NCI-H128 (cell line): ENCODE data around the gene RETN.
"Not testable (repeated sequence)": the region's sequence is repeated elsewhere in the genome, so short reads cannot be mapped to it uniquely, and the experiment has no call there.

Source experiments
- DNase-seq: peaks from one replicate; lab custom pipeline; 2025; ENCODE audit not compliant: unreplicated experiment; lab: John Stamatoyannopoulos, UW

The RETN gene

DNA sequence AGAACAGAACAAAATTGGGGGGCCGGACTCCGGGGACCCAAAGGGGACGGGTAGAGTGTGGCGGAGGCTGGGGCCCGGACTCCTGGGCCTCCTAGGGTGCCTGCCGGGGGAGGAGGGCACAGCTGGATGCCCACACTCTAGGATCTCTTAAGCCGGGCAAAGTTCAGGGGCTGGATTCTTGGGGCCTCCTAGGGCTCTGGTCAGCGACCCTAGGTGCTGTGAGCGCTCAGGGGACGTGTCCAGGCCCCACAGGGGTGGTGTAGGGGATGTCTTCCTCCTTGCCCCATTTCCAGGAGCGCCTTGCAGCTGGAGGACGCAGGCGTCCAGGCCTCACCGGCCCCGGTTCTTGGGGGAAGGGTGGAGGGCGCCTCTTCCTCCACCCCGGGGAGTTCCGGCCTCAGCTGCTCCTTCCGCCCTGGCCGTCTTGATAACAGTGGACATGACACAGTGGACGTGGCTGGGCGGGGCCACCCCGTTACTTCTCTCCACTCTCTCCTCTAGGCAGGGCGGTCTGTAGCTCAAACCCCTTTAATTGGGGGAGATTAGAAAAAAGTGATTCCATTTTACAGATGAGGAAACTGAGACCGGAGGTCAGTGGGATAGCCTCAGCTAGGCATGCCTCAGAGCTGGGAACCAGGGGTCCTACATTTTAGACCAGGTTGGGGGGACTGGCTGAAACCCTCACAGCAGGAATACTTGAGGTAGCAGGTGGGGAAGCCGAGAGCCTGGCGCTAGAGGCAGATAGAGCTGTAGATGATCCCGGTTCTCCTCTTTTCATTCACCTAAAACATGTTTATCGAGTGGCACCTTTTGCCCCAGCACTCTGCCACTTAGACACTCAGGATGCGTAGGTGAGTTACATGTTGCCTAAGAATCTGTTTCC lies 31.2 kb upstream of the RETN start:
- no peak for DNase-seq

DNA sequence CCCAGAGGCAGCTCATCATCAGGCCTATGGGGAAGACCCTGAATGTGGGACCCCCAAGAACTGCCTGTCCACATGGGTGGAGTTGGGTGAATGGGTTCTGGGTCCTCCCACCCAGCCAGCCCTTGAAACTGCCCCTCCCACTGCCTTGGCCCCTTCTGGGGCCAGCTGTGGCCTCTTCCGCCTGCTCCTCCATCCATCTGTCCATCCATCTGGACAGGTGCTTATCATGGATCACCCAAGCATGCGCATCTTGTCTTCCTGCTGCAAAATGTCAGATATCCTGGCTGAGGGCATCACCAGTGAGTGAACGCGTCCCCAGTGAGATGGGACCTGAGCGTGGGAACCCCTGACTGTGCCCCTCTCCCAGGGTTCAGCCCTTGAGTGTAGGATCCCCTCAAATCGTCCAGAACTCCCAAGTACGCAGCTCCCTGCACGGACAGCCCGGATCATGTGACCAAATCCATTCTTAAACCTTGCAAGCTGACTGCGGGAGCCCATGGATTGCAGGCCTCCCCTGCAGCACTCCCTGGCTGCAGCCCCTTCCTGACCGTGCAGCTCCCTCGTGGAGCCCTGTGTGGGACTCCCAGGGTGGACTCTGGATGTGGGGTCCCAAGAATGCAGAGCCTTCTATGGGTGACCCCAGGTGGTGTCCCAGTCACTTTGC lies 29.9 kb upstream of the RETN start:
- no peak for DNase-seq

DNA sequence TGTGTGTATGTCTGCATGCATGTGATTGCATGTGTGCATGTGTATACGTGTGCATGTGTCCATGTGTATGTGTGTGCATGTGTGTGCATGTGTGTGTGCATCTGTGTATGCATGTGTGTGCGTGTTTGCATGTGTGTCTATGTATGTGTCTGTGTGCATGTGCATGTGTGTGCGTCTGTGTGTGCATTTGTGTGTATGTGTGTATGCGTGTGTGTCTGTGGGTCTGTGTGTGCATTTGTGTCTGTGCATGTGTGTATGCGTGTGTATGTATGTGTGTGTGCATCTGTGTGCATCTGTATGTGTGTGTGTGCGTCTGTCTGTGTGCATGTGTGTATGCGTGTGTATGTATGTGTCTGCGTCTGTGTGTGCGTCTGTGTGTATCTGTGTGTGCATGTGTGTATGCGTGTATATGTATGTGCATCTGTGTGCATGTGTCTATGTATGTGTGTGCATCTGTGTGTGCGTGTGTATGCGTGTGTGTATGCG lies 28.9 kb upstream of the RETN start:
- DNase-seq = no peak

DNA sequence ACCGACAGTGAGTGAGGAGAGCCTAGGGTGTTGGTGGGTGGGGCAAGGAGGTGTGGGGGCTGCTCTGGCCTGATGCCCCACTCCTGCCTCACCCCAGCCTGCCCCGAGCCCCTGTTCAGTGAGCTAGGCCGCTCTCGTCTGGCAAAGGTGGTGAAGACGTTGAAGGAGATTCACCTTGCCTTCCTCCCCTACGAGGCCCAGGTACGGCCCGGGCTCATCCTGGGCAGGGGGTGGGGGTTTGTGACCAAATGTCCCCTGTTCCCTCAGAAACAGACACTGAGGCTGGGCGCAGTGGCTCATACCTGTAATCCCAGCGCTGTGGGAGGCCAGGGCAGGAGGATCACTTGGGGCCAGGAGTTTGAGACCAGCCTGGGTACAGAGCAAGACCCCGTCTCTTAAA lies 28.0 kb upstream of the RETN start:
- DNase-seq = no peak

DNA sequence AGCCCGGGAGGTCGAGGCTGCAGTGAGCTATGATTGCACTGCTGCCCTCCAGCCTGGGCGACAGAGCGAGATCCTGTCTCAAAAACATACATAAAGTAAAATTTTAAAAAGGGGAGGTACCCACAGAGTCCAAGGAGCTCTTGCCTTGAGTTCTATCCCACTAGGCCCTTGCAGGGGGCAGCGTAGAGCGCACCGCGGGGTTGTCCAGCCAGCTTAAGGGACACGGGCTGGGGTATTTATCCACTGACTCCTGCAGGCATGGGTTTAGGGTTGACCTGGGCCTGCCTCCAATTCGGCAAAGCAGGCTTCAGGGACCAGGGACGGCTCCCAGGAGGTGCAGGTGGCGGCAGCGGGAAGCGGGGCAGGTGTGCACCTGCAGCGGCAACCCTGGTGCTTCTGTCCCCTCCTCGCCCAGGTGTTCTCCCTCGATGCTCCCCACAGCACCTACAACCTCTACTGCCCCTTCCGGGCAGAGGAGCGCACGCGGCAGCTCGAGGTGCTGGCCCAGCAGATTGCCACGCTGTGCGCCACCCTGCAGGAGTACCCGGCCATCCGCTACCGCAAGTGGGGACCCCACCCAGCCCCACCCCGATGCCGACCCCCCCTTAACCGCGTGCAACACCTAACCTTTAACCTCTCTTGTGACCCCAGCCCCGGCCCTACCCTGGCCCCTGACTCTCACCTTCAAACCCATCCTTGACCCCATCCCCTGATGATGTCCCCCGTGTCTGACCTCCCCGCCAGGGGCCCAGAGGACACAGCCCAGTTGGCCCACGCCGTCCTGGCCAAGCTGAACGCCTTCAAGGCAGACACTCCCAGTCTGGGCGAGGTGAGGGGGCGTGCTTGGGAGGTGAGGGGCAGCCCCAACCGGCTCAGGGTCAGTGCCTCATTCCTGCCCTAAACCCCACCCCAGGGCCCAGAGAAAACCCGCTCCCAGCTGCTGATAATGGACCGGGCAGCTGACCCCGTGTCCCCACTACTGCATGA lies 27.3 kb upstream of the RETN start:
- DNase-seq = no peak

DNA sequence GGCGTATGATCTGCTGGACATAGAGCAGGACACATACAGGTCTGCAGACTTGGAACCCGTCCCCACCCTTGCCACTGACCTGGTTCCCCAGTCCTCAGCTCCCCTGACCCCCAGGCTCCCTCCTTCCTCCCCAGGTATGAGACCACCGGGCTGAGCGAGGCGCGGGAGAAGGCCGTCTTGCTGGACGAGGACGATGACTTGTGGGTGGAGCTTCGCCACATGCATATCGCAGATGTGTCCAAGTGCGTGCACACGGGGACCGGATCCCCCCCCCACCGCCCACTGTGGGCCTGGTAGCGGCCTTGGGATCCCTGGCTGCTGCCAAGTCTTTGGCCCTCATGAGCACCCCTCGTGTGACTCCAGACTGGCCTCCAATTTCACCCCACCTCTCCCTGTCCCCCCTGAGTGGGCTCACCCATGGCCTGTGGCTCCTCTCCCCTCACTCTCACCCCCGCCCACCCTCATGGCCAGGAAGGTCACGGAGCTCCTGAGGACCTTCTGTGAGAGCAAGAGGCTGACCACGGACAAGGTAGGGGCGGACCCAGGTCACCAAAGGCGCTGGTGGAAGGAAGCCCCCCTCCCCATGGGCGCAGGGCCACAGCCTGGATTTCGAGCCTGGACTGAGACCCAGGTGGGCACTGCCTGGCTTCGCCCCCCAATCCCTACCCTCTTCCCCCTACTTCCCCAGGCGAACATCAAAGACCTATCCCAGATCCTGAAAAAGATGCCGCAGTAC lies 26.4 kb upstream of the RETN start:
- no peak for DNase-seq

DNA sequence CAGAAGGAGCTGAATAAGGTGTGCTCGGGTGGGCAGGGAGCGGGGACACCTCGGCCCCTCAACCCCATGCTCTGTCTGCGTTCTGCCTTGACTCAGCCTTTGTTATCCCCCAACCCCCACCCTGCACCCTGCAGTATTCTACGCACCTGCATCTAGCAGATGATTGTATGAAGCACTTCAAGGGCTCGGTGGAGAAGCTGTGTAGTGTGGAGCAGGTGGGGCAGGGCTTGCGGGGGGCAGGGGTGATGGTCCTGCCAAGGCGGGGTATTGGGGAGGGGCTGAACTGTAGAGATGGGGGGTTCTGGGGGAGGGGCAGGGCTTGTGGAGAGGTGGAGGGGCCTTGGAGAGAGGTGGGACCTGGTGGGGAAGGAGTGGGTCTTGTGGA lies 25.8 kb upstream of the RETN start:
- no peak for DNase-seq

DNA sequence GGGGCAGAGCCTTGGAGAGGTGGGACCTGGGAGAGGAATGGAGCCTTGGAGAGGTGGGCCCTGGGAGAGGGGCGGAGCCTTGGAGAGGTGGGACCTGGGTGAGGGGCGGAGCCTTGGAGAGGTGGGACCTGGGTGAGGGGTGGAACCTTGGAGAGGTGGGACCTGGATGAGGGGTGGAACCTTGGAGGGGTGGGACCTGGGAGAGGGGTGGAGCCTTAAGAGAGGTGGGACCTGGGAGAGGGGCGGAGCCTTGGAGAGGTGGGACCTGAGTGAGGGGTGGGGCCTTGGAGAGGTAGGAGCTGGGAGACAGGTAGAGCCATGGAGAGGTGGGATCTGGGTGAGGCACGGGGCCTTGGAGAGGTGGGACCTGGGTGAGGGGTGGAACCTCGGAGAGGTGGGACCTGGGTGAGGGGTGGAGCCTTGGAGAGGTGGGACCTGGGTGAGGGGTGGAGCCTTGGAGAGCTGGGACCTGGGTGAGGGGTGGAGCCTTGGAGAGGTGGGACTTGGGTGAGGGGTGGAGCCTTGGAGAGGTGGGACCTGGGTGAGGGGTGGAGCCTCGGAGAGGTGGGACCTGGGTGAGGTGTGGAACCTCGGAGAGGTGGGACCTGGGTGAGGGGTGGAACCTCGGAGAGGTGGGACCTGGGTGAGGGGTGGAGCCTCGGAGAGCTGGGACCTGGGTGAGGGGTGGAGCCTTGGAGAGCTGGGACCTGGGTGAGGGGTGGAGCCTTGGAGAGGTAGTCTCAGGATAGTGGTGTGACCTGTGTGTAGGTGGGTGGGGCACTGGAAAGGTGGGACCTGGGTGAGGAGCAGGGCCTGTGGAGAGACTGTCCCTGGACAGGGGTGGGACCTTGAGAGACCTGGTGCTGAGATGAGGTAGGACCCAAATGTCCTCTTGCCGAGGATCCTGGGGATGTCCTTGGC lies 25.0 kb upstream of the RETN start:
- not testable (repeated sequence) for DNase-seq

DNA sequence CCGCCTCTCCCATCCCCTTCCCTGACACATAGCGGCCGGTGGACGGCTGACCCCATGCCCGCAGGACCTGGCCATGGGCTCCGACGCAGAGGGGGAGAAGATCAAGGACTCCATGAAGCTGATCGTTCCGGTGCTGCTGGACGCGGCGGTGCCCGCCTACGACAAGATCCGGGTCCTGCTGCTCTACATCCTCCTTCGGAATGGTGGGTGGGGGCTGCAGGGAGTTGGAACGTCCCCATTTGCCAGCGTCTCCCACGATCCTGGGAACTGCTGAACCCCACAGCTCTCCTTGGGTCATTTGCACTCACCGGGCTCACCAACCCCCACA lies 24.3 kb upstream of the RETN start:
- no peak for DNase-seq

DNA sequence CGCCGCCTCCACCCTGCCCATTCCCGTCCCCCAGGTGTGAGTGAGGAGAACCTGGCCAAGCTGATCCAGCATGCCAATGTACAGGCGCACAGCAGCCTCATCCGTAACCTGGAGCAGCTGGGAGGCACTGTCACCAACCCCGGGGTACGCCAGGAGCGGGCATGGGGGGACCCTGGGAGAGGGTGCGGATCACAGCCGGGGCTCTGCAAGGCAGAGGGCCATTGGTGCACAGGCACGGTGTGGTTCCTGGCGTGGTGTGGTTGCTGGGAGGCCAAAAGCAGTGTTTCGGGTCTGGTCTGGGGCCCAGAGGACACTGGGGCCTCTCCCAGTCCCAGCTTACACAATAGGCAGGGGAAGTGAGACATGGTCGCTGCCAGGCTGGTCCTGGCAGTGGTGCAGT lies 23.7 kb upstream of the RETN start:
- no peak for DNase-seq

DNA sequence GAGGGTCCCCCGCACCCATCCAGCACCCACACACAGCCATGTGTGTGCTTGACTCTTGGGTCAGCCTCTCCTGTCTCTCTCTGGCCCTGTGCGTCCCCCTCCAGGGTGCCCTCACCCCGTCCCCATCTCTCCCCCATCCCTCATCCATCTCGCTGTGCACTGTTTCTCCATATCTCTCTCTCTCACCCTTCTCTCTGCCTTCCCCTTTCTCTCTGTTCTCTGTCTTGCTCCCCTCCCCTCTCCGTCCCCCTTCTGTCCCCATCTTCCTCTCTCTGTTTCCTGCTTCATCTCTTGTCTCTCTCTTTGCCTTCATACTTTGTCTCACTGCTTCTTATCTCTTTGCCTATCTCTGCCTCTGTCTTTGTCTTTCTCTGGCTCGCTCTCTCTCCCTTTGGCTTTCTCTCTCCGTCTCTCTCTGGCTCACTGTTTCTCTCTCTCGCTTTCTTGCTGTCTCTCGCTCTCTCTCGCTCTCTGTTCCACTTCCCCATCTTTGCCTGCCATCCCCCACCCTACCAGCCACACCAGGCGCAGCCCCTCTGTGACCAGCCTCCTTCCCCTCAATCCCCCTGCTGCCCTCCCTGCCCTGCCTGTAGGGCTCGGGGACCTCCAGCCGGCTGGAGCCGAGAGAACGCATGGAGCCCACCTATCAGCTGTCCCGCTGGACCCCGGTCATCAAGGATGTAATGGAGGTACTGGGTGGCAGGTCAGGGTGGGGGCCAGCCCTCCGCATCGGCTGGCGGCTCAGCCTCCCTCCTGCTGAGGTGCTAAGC lies 23.0 kb upstream of the RETN start:
- DNase-seq = no peak

DNA sequence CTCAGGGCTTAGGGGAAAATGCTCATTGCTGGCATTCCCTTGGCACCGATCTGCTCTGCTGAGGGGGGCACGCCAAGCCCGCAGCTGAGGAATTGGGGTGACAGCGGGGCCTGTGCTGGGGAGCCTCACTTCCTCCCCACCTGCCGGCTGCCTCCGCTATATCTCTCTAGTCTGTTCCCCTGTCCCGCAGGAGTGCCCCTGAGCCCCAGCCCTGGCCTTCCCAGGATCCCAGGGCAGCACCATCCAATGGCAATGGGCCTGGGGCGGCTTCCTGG lies 22.5 kb upstream of the RETN start:
- no peak for DNase-seq

DNA sequence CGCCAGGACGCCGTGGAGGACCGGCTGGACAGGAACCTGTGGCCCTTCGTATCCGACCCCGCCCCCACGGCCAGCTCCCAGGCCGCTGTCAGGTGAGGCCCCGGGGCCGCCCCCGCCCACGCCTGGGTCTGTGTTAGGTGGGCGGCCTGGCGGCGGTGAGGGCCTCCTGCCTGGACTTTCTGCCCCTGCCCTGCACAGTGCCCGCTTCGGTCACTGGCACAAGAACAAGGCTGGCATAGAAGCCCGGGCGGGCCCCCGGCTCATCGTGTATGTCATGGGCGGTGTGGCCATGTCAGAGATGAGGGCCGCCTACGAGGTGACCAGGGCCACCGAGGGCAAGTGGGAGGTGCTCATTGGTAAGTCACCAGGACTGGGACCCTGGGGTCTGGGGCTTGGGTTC lies 21.7 kb upstream of the RETN start:
- no peak for DNase-seq

DNA sequence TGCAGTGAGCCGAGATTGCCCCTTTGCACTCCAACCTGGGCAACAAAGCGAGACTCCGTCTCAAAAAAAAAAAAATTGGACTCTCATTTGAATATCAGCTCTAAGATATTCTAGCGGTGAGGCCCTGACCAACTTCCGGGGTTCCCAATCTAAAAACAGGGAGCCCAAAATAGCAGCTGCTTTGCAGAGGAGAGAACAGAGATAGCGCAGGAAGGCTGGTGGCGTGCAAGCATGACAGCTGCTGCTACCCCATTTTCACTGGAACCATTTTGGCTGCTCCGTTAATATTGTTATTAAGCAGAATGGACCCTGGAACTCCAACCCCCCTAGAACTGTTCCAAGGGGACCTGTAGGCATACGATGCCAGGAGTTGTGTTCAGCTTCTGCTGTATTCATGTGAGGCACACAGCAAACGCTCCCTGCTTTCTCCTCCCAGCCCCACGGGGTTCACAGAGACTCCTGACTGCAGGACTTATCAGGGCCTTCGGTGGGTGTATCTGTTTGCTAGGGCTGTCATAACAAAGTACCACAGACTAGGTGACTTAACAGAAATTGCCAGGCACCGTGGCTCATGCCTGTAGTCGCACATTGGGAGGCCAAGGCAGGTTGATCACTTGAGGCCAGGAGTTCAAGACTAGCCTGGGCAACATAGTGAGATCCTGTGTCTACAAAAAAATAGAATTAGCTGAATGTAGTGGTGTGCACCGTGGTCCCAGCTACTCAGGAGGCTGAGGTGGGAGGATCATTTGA lies 20.4 kb upstream of the RETN start:
- no peak for DNase-seq

DNA sequence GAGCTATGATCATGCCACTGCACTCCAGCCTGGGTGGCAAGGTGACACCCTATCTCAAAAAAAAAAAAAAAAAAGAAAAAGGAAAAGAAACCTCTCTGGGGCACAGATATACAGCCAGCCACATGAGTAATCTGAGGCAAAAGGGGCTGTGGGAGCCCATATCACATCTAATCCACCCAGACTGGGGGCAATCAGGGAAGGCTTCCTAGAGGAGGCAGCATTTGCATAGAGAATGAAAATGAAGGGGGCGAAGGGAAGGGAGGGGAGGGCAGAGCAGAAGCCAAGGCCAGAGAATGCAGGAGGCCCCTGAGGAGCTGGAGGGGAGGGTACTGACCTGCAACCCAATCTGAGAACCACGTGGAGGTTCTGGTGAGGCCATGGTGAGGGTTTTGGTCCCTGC lies 18.7 kb upstream of the RETN start:
- no peak for DNase-seq

DNA sequence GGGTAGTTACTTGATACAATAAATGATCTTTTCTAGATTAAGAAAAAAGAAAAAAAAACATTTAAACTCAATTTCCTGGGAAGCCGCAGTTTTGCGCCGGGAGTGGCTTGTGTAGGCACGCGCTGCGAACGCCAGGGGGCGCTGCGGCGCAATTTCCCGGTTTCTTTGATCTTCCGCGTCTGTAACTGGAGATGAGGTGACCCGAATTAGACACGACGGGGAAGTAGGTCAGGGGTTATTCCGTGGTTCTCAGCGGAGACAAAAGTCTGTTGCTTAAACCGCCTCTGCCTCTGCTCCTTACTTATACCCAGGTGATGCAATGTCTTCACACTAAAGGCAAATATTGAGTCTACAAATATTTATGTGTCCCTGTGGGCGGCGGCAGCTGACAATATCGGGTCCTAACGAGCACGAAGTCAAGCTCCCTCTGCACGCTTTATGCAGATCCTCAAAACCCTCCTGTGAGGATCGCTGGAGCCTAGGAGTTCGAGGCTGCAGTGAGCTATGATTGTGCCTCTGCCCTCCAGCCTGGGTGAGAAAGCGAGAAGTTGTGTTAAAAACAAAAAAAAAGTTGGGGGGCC lies 16.7 kb upstream of the RETN start:
- DNase-seq = peak; percentile 60

DNA sequence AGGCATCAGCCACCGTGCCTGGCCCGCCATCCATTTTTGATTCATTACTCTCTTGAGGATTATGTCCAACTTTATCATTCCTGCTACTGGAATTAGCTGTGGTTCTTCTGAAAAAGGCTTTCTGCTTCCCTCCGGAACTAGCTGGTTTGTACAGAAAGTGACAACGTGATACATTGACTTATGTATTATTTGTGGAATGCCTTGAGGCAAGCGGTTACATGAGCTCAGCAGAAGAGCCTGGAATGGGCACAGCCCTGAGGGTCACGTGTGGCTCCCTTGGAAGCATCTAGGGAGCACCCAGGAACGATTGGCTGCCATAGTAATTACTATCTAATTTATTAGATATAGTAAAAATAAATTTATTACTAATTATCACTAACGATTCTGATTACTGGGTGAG lies 14.4 kb upstream of the RETN start:
- DNase-seq = no peak

DNA sequence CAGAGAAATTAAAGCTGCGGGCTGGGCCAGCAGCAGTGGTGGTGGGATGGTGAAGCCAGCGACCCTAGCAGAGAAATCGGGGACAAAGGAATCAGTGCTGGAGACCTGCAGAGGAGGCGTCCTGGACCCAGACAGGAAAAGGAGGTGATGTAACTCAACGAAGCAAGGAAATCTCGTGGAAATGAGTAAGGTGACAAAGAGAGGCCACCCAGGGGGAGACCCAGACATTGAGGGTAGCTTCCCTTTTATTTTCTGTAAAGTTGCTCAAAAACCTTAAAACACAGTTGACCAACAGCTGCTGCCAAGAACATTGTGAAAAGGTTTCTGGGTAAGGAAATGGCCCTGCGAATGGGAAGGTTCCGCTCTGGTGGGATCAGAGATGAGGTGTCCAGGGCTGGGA lies 13.3 kb upstream of the RETN start:
- no peak for DNase-seq
